B cell (primary cell): ENCODE data around the gene BIRC5. TPM values are rescaled to one million over a fixed set of nuclear protein-coding genes. Genes with fewer than 3 reads are reported as not detected.

Experiments
- ATAC-seq: fragments of 200-7000 bp; cut with Tn5 transposase; one replicate; pipeline ENCODE4 v1.10.0; 2021; ENCODE audit warnings: low read depth, mild to moderate bottlenecking, moderate number of reproducible peaks, moderate library complexity
- CTCF ChIA-PET: fragments of 350-600 bp; sonication (Branson Sonifier 250); formaldehyde crosslinking; loops from one replicate; lab custom pipeline; 2021; ENCODE audit warnings: antibody characterized with exemption, inconsistent platforms; lab: Charles Lee
- POLR2A ChIA-PET: fragments of 350-600 bp; sonication (Branson Sonifier 250); formaldehyde crosslinking; loops from one replicate; lab custom pipeline; 2021; ENCODE audit warnings: antibody characterized with exemption; lab: Charles Lee
- DNase-seq: peaks from one replicate; pipeline ENCODE4 v3.0.0; 2013
- H2AFZ ChIP-seq: 2 replicates; pipeline ENCODE4 v1.6.1; 2012; ENCODE audit warnings: mild to moderate bottlenecking, low read depth, low read length; ENCODE audit not compliant: insufficient read depth, poor library complexity, severe bottlenecking
- H3K27ac ChIP-seq, 2 donors: 1 replicate in 1 of 2; 2 replicates in 1 of 2; pipeline ENCODE4 v1.5.1; 2012 to 2013; ENCODE audit warnings: low read length in 2 of 2, mild to moderate bottlenecking in 2 of 2, moderate library complexity in 1 of 2
- H3K27me3 ChIP-seq, 4 experiments: fragments of 200-600 bp in 1 of 4; sonication (generic) in 1 of 4; replicated peaks in 1 of 4; 1 replicate in 2 of 4; 2 replicates in 2 of 4; pipeline versions ENCODE4 v1.6.1 to v1.7.0; 2013 to 2016; ENCODE audit warnings: low read length in 3 of 4, mild to moderate bottlenecking in 2 of 4, mixed read lengths in 1 of 4, moderate library complexity in 1 of 4; ENCODE audit not compliant: insufficient read depth in 4 of 4, control insufficient read depth in 3 of 4; ENCODE audit errors: control extremely low read depth in 1 of 4
- H3K36me3 ChIP-seq, 2 experiments: replicated peaks in 1 of 2; 1 replicate in 1 of 2; 2 replicates in 1 of 2; pipeline versions ENCODE4 v1.6.1 to v1.7.1; 2013; ENCODE audit warnings: low read length in 1 of 2; ENCODE audit not compliant: insufficient read depth in 2 of 2, control insufficient read depth in 1 of 2; ENCODE audit errors: control extremely low read depth in 1 of 2, extremely low read depth in 1 of 2
- H3K4me1 ChIP-seq, 2 donors: fragments of 200-600 bp in 1 of 2; sonication (generic) in 1 of 2; 1 replicate in 1 of 2; 2 replicates in 1 of 2; pipeline versions ENCODE4 v1.5.1 to v1.6.1; 2013 to 2017; ENCODE audit warnings: low read length in 2 of 2; ENCODE audit not compliant: control insufficient read depth in 2 of 2, insufficient read depth in 2 of 2
- H3K4me2 ChIP-seq: replicated peaks from 2 replicates; pipeline ENCODE3; 2012; ENCODE audit warnings: mild to moderate bottlenecking, low read depth, low read length; ENCODE audit not compliant: poor library complexity, severe bottlenecking
- H3K4me3 ChIP-seq, 5 experiments: fragments of 200-600 bp in 1 of 5; sonication (generic) in 1 of 5; 1 replicate in 3 of 5; 2 replicates in 2 of 5; pipeline versions ENCODE4 v1.5.1 to v1.7.0; 2011 to 2016; ENCODE audit warnings: low read length in 4 of 5, mild to moderate bottlenecking in 4 of 5, low read depth in 2 of 5, control low read depth in 1 of 5, moderate library complexity in 1 of 5; ENCODE audit not compliant: insufficient read depth in 1 of 5; ENCODE audit errors: control extremely low read depth in 1 of 5, extremely low read depth in 1 of 5
- H3K79me2 ChIP-seq: fragments of 200-600 bp; sonication (generic); one replicate; pipeline ENCODE4 v1.6.0; 2016; ENCODE audit warnings: low read length; ENCODE audit not compliant: control insufficient read depth, insufficient read depth
- H3K9ac ChIP-seq: fragments of 200-600 bp; sonication (generic); 2 replicates; pipeline ENCODE4 v1.6.1; 2017; ENCODE audit warnings: mild to moderate bottlenecking, low read length, moderate library complexity
- H3K9me3 ChIP-seq, 3 donors: one replicate each; pipeline versions ENCODE4 v1.6.1 to v1.7.1; 2013; ENCODE audit warnings: low read length in 2 of 3; ENCODE audit not compliant: control insufficient read depth in 2 of 3, insufficient read depth in 1 of 3; ENCODE audit errors: control extremely low read depth in 1 of 3
- H4K20me1 ChIP-seq: 2 replicates; pipeline ENCODE4 v1.6.0; 2012; ENCODE audit warnings: mild to moderate bottlenecking, low read length; ENCODE audit not compliant: insufficient read depth, control insufficient read depth, poor library complexity, severe bottlenecking
- H3K27ac Mint-ChIP-seq: one replicate; pipeline ENCODE4 v1.8.0; 2021; ENCODE audit warnings: mixed read lengths
- H3K27me3 Mint-ChIP-seq: one replicate; pipeline ENCODE4 v1.8.0; 2021; ENCODE audit warnings: mixed read lengths
- H3K4me1 Mint-ChIP-seq: one replicate; pipeline ENCODE4 v1.8.0; 2021; ENCODE audit warnings: mixed read lengths
- H3K4me3 Mint-ChIP-seq: one replicate; pipeline ENCODE4 v1.8.0; 2021; ENCODE audit warnings: mixed read lengths
- H3K9me3 Mint-ChIP-seq: one replicate; pipeline ENCODE4 v1.8.0; 2022; ENCODE audit warnings: mixed read lengths; ENCODE audit not compliant: insufficient read depth
- CTCF ChIP-seq: fragments of 200-600 bp; IDR thresholded peaks from one replicate; pipeline ENCODE4 v1.8.0; 2022; ENCODE audit warnings: antibody characterized with exemption, mild to moderate bottlenecking
- EZH2 ChIP-seq: IDR thresholded peaks from 2 replicates; pipeline ENCODE4 v1.6.1; 2012; ENCODE audit warnings: borderline replicate concordance, low read depth, mild to moderate bottlenecking, moderate library complexity, low read length; ENCODE audit not compliant: insufficient read depth, poor library complexity, severe bottlenecking
- WGBS: methylation state at CpG from one replicate; pipeline ENCODE4 v1.1.5; 2013; ENCODE audit warnings: missing lambda C conversion rate; ENCODE audit not compliant: insufficient coverage; 5-methylcytosine and 5-hydroxymethylcytosine counted together
- intact Hi-C: fragments of 100-400 bp; cut with micrococcal nuclease; formaldehyde crosslinking; loops from one replicate; pipeline ENCODE4 v1.10.0; 2022
- polyA plus RNA-seq: library from polyadenylated mRNA; depleted of rRNA; stranded (reverse); fragments of >200 nt; gene quantifications from 2 replicates; pipeline ENCODE4 v1.2.3, GENCODE V29; 2012
- total RNA-seq, 2 donors: library from RNA; stranded (reverse); fragments of 120-200 nt in 1 of 2; gene quantifications; 1 replicate in 1 of 2; 2 replicates in 1 of 2; pipeline versions ENCODE4 v1.2.3 to v1.2.4, GENCODE V29; 2013 to 2022

The BIRC5 gene
- total and polyA plus RNA-seq, 2 donors (not counting 1 experiment from before 2014, with no cell fraction given): 0.33 to 0.84 TPM

GRCh38 chr17:78185981-78186691 is 27.9 kb upstream of the BIRC5 start:
- H3K27me3 Mint-ChIP-seq: no peaks in the 10 kb centered on the region
- ChIA-PET CTCF (interaction anchor here (0.5 to 19.2 kb wide), 8 partner anchors 10 to 101 kb away, joined by 3 to 357 read pairs (median 6); no protein-coding TSS in a partner anchor), POLR2A (interaction anchor here (0.6 to 2.0 kb wide), 5 partner anchors 10 to 196 kb away, joined by 3 to 9 read pairs (median 3); partner anchors contain the start of gene SOCS3)
- Histone ChIP-seq H3K9ac (no peak overlapping the region), H3K4me1 (peaks cover 12 to 20% of the 10 kb centered on the region in 2 donors), H3K4me3 (no peak overlapping the region), H2AFZ (no peak overlapping the region), H4K20me1 (no peaks in the 10 kb centered on the region), H3K79me2 (peaks cover 6% of the 10 kb centered on the region), H3K36me3 (no peaks in the 10 kb centered on the region), H3K27me3 (no peaks in the 10 kb centered on the region), H3K9me3 (no peaks in the 10 kb centered on the region), H3K4me2 (peak overlapping the region; percentile 100), H3K27ac (no peak overlapping the region)
- peaks cover 16% of the 10 kb centered on the region for H3K4me1 Mint-ChIP-seq
- no peaks in the 10 kb centered on the region for H3K9me3 Mint-ChIP-seq
- 60% methylated on average over 7 of the region's 10 CpGs for WGBS
- peak overlapping the region; percentile 73 for H3K4me3 Mint-ChIP-seq
- ATAC-seq: no peak
- peak overlapping the region; percentile 74 for H3K27ac Mint-ChIP-seq
- DNase-seq: peak; percentile 40
- intact Hi-C loops: loop anchor here (2.0 kb wide), 1 partner anchor 17 kb away; the partner anchor contains the start of gene SYNGR2
- TF ChIP-seq EZH2 (no peak), CTCF (no peak)
